AG09309 (cell line): Measurements from ENCODE around the gene NSUN3.

Experiments
- DNase-seq: peaks from one replicate; pipeline ENCODE4 v3.0.0-alpha.2; 2010; ENCODE audit warnings: low read depth
- H3K4me3 ChIP-seq: 2 replicates; pipeline ENCODE4 v1.5.1; 2011; ENCODE audit warnings: mild to moderate bottlenecking, low read depth, low read length, moderate library complexity; ENCODE audit not compliant: control insufficient read depth
- CTCF ChIP-seq: IDR thresholded peaks from 2 replicates; pipeline ENCODE4 v1.5.1; 2011; ENCODE audit warnings: mild to moderate bottlenecking, low read depth, low read length, inconsistent platforms; ENCODE audit not compliant: insufficient read depth, control insufficient read depth; ENCODE audit errors: missing control alignments

The NSUN3 gene

GRCh38 chr3:94062513-94063404, at the start of gene NSUN3, which contains the start of gene DHFR2:
TSS of gene NSUN3 (plus strand) at chr3:94063061. CDS start at chr3:94063127, 66 bp downstream.
TSS of gene DHFR2 (minus strand) at chr3:94062916. CDS start at chr3:94061511, 1,405 bp downstream.
- TF ChIP-seq CTCF = no peak
- H3K4me3 ChIP-seq = peak within 1 kb of the TSS; percentile 74
- peak; percentile 94 for DNase-seq

- H3K4me3 ChIP-seq = no peak overlapping the region
These were observed 47.8 kb upstream of the NSUN3 start for GRCh38 chr3:94015025-94015424.

DNA sequence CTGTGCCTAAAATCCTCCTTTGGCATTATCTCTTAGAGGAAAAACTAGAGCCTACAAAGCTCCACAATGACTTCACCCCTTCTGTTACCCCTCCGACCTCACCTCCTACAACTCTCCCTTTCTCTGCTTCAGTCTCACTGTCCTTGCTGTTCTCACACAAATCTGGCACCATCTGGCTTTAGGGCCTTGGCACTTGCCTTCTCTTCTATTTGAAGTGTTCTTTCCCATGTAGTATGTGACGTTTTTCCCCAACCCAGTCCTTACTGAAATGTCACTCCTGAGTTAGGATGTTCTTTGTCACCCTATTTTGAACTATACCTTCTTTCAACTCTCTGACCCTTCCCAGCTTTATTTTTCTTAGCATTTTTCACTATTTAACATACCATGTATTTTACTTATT, 43.2 kb upstream of the NSUN3 start:
- no peak for DNase-seq
- TF ChIP-seq CTCF = no peak
- H3K4me3 ChIP-seq = no peak overlapping the region

More at GRCh38 chr3:94015025-94015424, 47.8 kb upstream of the NSUN3 start:
- no peak for TF ChIP-seq CTCF
- no peak for DNase-seq

GRCh38 chr3:94020293-94020692, 42.6 kb upstream of the NSUN3 start:
- no peak for TF ChIP-seq CTCF
- no peak for DNase-seq
- no peak overlapping the region for H3K4me3 ChIP-seq

- no peak for DNase-seq
- H3K4me3 ChIP-seq = no peak overlapping the region
- no peak for TF ChIP-seq CTCF
These were observed 38.5 kb upstream of the NSUN3 start for GRCh38 chr3:94024385-94024784.

GRCh38 chr3:94026623-94027022, 36.2 kb upstream of the NSUN3 start:
- no peak for DNase-seq
- no peak overlapping the region for H3K4me3 ChIP-seq
- TF ChIP-seq CTCF = no peak
